Hematopoietic multipotent progenitor cell treated with erythropoietin and hydrocortisone succinate and interleukin-3 and kit ligand, for 15 days (in vitro differentiated cells): ENCODE results near the gene CAPN7.

ENCODE experiments used
- DNase-seq: peaks from one replicate; pipeline ENCODE4 v3.0.0-alpha.2; 2015; ENCODE audit warnings: low spot score

Gene CAPN7

DNA sequence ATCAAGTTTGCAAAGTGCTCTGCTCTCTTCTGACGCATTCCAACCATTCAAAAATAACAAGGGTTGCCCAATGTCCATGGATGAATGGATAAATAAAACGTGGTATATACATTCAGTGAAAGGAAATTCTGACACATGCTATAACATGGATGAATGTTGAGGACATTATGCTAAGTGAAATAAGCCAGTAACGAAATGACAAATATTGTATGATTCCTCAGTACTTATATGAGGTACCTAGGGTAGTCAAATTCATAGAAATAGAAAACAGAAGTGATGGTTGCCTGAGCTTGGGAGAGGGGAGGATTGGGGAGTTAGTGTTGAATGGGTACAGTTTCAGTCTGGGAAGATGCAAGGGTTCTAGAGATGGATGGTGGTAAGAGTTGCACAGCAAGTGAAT is 92.5 kb downstream of the CAPN7 start:
- DNase-seq, result no peak

GRCh38 chr3:15299036-15299435 is 93.0 kb downstream of the CAPN7 start:
- no peak for DNase-seq

- DNase-seq, result no peak
These were observed 94.5 kb downstream of the CAPN7 start for GRCh38 chr3:15300323-15301078.

DNA sequence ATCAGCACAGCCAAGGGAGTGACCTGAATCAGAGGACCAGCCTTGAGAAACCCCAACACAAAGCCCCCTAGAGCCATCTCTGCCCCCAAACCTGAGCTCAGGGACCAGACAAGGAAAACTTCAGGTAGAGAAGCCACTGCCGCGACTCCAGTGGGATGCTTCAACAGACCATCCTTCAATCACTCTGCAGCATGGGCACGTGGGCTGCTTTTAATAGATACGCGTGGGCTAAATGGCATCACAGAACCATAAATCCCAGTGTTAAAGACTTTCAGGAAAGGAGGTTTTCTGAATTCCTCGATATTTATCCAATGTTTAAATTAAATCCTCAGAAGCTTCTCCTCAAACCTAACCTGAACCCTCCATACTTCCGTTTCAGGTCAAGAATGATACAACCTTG is 95.7 kb downstream of the CAPN7 start:
- no peak for DNase-seq
